ENCODE results near the gene CXCR1.
"Not testable (repeated sequence)": the region's sequence is repeated elsewhere in the genome, so short reads cannot be mapped to it uniquely, and the experiment has no call there.

CXCR1 gene

GRCh38 chr2:218166791-218167190 lies at the start of gene CXCR1:
Gene CXCR1 (minus strand): TSS chr2:218166962. CDS start chr2:218165211, 1,751 bp downstream.
- no peak for DNase-seq

DNA sequence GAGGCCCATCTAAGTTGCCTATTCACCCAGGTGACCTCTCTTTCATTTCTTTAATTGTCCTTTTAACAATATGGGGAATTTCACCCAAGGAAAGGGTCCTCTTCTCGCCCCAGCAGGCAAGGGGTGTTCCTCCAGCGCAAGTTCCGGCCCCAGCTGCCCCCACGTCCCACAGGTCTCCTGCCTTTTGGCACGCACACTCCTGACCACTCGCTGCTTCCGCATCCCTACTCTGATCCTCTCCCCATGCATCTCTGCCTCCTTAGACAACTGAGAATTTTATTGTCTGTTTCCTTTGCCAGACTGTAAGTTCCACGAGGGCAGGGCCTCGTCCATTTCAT lies 49.5 kb upstream of the CXCR1 start:
- no peak for DNase-seq

DNA sequence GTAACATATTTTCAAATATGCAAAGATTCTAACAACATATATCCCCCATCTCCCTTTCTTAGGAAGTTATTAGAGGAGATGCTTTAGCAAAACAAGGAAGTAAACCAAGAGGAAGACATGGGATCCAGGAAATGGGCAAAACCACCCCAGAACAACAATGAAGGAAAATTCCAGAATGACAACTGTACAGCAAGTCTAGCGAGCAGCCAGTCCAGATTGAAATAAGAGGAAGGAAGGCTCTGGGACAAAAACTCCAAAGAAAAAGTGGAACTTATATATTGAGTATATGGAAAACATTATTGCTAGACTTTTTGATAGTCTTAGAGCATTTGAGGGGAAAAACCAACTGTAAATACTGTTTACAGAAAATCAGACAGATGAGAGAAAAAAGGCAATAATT lies 47.4 kb upstream of the CXCR1 start:
- no peak for DNase-seq

- DNase-seq: no peak
These were observed 42.3 kb upstream of the CXCR1 start for GRCh38 chr2:218209078-218209477.

- DNase-seq: no peak
These were observed 35.5 kb upstream of the CXCR1 start for GRCh38 chr2:218202266-218202665.

- no peak for DNase-seq
These were observed 30.2 kb upstream of the CXCR1 start for GRCh38 chr2:218196974-218197373.

DNA sequence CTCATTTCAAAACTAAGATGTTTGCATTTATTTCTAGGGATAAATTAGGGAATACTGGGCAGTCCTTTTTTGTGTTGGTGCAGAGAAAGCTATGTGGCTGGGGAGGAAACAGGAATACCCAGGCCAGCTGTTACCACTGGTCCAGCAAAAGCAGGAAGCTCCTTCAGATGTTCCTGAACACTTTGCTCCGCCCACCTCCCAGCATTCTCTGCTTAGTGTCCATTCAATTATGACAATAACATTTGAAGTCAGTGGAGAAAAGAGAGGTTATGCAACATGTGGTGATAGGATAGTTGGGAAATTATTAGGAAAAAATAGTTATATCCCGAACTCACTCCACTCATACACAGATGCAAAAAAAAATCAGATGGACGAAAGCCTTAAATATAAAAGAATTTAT lies 28.1 kb upstream of the CXCR1 start:
- DNase-seq: no peak

DNA sequence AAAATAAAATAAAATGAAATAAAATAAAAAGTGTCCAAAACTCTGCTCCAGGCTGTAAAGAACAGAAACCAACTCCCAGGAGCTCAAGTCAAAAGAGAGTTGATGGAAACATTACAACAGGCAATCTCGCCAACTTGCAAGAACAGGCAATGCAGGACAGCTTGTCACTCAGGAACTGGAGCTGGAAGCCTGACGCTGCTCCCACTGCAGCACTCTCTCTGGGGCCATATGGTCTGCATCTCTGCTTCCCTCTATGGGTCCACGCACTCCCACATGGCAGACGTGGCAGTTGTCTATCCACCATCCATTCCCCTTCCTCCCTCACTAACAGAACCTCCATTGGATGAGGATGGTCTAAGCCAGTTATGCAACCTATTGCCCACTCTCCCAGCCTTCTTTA lies 26.9 kb upstream of the CXCR1 start:
- DNase-seq: no peak

- DNase-seq: no peak
These were observed 26.2 kb upstream of the CXCR1 start for GRCh38 chr2:218192902-218193430.

GRCh38 chr2:218188528-218188927 lies 21.8 kb upstream of the CXCR1 start:
- no peak for DNase-seq

DNA sequence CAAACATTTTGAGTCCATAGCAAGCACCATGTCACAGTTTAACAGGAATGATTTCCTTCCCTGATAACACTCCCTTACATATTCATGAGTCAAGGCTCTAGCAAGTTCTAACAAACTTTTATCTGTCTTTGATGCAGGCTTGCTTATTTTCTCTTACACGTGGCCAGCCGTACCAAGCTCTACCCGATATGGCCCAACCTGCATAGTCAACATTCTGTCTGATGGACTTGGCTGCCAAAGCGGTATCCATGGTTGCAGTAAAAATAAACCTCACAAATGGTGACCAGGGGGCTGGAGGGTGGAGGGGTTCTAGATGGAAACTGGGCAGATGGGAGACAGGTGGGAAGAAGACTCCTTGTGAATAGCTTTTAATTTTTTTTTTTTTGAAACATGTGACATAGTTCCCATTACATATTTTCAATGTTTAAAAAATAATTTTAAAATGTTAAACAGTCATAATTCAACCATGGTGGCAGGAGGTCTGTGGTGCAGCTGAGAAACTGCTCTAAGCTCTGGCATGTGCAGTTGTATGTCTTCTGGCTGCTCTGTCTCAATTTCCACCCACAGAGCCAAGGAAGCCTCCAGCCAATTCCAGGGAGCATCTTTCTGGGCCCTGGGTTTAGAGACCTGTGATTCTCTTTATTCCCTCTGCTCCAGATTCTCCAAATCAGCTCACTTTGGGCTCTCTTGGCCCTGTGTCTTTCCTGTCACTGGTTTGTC lies 20.7 kb upstream of the CXCR1 start:
- no peak for DNase-seq

GRCh38 chr2:218186876-218187275 lies 20.1 kb upstream of the CXCR1 start:
- no peak for DNase-seq

DNA sequence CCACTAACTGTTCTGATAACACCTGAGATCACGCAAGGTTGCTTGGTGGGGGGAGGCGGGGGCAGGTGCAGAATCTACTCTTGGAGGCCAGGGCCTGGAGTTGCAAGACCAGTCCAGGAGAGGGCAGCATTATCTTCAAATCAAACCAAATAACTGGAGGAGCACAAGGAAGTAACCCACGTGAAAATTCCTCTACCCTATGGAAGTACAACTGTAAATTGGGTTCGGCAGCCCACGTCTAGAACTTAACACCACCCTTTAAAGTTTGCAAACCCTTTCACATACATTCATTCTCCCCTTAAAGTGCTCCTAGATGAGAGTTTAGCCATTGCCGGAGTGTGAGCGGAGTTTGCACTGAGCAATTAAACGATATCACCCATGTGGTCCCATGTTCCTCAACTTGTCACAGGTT lies 19.6 kb upstream of the CXCR1 start:
- DNase-seq: peak; percentile 58

DNA sequence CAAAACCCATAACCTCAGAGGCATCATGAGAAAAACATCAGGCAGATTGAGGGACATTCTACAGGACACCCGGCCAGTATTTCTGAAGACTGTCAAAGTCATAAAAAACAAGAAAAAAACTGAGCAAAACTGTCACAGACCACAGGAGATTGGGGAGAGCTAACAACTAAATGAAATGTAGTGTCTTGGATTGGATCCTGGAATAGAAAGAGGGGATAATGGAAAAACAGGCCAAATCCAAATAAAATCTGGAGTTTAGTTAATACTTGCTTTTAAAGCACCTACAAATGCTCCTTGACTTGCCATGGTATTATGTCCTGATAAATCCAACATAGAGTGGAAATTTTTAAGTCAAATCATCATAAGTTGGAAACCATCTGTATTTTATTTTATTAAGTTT lies 17.6 kb upstream of the CXCR1 start:
- no peak for DNase-seq

DNA sequence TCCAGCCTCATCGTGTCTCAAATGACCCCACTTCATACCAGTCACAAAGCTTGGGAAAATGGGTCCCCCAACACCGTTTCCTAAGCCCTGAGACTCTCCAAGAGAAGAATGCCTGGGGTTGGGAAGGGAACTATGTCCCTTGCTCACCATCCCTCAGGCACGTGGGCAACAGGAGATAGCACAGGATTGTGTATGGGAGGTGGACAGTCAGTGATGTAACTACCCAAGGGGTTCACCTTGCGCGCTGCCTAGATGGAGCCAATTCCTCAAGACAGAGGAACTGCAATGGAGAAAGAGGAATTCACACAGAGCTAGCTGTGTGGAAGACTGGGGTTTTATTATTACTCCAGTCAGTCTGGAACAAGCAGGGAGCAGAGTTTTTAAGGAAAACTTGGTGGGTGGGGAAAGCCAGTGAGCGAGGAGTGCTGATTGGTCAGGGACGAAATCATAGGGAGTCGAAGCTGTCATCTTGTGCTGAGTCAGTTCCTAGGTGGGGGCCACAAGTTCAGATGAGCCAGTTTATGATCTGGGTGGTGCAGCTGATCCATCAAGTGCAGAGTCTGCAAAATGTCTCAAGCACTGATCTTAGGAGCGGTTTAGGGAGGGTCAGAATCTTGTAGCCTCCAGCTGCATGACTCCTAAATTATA lies 13.8 kb upstream of the CXCR1 start:
- no peak for DNase-seq

DNA sequence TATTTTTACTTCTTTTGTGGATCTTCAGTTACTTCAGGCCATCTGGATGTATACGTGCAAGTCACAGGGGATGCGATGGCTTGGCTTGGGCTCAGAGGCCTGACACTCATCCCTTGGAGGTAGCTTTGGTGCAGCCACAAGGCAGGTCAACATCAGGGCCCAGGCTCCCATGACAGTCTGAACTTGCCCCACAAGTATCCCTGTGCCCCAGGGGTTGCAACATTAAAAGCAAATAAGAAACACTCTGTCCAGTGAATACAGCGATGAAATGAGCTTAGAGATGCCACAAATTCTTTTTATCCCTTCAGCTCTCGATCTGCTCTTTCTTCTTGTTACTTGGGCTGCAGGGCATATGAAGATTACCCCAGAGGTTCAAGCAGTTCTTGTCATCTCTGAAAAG lies 13.0 kb upstream of the CXCR1 start:
- DNase-seq: no peak

- no peak for DNase-seq
These were observed 6.1 kb upstream of the CXCR1 start for GRCh38 chr2:218172845-218173244.

DNA sequence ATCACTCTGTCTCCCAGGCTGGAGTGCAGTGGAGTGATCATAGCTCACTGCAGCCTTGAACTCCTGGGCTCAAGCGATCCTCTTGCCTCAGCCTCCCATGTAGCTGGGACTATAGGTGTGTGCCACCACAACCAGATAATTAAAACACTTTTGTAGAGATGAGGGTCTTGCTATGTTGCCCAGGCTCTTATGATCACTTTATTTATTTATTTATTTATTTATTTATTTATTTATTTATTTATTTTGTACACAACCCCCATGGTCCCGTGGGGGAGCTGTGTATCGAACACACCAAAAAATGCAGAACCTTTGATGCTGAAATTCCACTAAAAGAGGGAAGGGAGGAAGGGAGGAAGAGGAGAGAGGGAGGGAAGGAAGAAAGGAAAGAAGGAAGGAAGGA lies 5.0 kb upstream of the CXCR1 start:
- not testable (repeated sequence) for DNase-seq

- DNase-seq: no peak
These were observed 3.2 kb upstream of the CXCR1 start for GRCh38 chr2:218169757-218170546.

DNA sequence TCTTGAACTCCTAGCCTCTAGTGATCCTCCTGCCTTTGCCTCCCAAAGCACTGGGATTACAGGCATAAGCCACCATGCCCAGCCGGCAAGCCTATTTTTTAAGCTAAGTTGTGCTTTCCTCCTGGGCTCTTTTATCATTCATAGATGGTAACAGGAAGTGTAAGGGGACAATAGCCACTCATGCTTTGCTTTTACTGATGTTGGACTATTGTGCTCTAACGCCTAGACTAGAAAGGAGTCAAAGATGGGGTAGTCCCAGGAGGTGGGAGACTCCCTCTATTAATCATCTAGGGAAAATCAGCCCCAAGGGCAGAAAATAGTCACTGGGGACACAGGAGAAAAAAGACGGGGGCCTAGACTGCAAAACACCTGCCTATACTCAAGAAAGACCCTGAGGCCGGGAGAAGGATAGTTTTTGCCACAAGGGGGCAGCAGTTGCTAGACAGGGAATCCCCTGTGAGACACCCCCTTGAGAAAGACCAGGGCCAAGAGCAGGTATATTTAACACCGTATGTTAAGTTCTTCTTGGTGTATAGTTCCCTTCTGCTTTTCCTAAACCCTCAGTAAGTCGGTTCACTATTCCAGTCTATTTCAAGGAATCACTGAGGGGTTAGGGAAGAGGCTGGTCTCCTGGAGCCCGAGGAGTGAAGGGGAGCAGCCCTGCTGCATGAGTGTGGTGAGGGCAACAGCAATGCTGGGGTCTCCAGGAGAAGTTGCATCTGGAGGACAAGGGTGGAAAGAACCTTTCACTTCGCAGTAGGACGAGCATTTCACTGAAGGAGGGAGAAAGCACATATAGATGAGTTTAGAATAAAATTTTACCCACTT lies 2.1 kb upstream of the CXCR1 start:
- DNase-seq: peak; percentile 24

DNA sequence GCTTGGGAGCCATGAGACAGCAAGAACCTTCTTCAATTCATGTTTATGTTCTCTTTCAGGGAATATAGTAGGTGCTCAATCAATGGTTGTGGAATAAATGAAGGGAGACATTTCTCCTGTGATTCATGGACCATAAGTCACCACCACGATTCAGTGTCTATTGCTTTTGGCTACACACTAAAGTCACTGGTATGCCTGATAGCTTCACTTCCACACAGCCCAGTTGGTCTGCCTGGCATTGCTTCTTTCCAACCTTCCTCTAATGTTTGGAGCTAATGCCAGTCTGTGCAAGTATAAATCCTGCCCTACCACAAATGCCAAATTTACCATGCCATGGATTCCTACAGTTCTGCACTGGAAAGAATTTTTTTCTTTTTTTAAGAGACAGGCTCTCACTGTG lies 1.3 kb upstream of the CXCR1 start:
- no peak for DNase-seq

GRCh38 chr2:218162814-218163213 lies 3.9 kb downstream of the CXCR1 start:
- DNase-seq: no peak

GRCh38 chr2:218161644-218162043 lies 5.1 kb downstream of the CXCR1 start:
- DNase-seq: no peak

All from fibroblast of skin of right quadriceps (primary cell).